GM13977 (cell line): ENCODE results near the gene PLCB1.

ENCODE experiments used
- DNase-seq: peaks from one replicate; pipeline ENCODE4 v3.0.0; 2012; ENCODE audit warnings: low spot score
- CTCF ChIP-seq: IDR thresholded peaks from 2 replicates; pipeline ENCODE4 v1.5.1; 2012; ENCODE audit warnings: mild to moderate bottlenecking, control low read depth; ENCODE audit not compliant: insufficient read depth; ENCODE audit errors: extremely low read depth, missing control alignments
- in situ Hi-C: fragments of 300-500 bp; cut with MboI; formaldehyde crosslinking; loops from one replicate; pipeline ENCODE4 v1.12.0; 2022; ENCODE audit warnings: low sequenced_read_pairs, low pct_unique_long_range_greater_than_20kb, mixed read lengths, inconsistent platforms; ENCODE audit not compliant: unreplicated experiment

PLCB1 gene

DNA sequence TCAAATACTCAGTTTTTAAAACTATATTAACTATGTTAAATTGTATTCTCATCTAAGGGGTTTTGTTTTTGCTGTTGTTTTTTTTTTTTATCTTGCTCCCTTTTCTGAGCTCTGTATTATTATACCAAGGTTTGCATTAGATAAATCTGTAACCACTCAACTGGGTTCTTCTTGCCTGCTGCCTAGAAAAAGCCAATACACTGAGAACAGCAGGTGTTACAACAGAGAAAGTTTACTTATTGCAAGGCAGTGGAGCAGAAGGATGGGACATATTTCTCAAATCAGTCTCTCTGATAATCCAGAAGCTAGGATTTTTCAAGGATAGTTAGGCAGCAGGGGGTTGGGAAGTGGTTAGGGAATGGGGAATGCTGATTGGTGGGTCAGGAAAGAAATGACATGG is 558.0 kb downstream of the PLCB1 start:
- DNase-seq = no peak
- no peak for TF ChIP-seq CTCF
- in situ Hi-C loops = no loop called here

DNA sequence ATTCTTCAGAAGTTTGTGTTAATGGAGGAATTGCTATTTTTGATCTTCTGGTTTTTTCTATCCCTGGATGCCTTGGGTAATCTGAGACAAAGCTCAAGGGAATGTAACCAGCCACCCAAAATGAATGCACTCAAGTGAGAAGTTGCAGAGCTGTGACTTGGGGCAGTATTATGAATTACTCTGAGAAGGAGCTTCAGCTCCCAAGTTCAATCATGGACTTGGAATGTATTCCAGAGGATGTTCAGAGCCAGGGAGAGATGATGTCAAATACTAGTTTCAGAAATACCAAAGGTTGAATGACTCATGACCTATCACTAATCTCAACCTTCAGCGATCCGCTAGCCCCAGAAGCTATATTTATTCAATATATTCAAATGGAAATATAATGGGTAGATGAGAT is 561.6 kb downstream of the PLCB1 start:
- in situ Hi-C loops = no loop called here
- no peak for TF ChIP-seq CTCF
- DNase-seq = no peak

DNA sequence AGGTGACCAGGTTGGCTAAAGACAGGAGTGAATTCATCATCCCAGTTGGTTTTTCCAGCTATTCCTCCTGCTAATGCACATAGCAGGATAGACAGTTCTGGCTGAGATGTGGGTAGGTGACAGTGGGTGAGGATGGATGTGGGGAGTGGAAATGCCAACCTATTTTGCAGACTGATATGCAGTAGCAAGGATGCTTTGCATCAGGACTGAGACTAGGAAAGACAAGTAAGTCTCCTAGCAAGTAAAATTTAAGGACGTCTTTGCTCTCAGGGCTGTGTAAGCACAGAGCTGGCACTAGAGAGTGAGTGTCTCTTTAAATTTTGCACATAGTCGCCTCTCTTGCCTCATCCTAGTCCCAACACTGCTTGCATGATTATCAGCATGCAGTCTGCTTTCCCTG is 568.7 kb downstream of the PLCB1 start:
- DNase-seq = no peak
- TF ChIP-seq CTCF = no peak
- in situ Hi-C loops = no loop called here

GRCh38 chr20:8706961-8707700 is 575.1 kb downstream of the PLCB1 start:
- no peak for TF ChIP-seq CTCF
- in situ Hi-C loops = no loop called here
- no peak for DNase-seq

DNA sequence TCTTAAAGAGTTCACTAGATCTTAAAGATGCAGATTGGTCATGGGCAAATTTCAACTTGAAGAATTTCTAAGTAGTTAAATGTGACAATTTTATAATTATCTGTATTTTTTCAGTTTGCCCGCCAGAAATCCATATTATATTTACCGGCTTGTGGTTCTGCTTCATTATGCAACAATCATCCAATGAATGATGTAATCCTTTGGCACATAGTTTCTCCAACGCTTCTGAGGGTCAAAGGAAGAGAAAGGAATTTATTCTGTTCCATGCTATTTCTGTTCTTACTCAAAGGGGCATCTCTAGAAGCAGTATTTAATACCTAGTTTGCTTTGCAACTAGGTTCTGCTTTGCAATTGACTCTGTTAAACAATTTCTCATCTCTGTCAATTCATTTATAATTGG is 577.6 kb downstream of the PLCB1 start:
- no peak for DNase-seq
- TF ChIP-seq CTCF = no peak
- in situ Hi-C loops = no loop called here

DNA sequence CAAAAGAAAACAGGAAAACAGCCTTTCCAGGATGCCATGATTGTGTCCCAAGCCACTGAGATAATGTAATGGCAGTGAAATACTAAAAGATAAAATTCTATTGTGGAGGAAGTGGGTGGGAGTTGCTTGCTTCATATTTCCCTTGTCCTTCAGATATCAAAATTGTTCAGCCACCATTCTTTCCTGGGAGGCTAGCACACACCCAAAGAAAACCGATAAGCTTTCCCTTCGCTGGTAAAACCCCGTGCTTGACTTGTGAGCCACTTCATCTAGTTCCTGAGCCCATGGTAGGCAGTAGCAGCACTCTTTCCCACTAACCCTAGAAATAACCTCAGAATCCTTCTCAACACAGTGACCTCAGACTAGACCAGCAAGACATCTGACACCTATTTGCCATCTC is 579.4 kb downstream of the PLCB1 start:
- no peak for TF ChIP-seq CTCF
- in situ Hi-C loops = no loop called here
- DNase-seq = no peak
